Nephron progenitor cell (in vitro differentiated cells): ENCODE measurements around the gene RTCB.

ENCODE experiments used
- DNase-seq: peaks from one replicate; pipeline ENCODE4 v3.0.0; 2021
- H3K27ac Mint-ChIP-seq: 2 replicates; pipeline ENCODE4 v1.8.0; 2021; ENCODE audit warnings: mild to moderate bottlenecking, moderate library complexity, mixed read lengths
- H3K27me3 Mint-ChIP-seq: 2 replicates; pipeline ENCODE4 v1.8.0; 2021; ENCODE audit warnings: mild to moderate bottlenecking, low read depth, mixed read lengths; ENCODE audit not compliant: poor library complexity
- H3K36me3 Mint-ChIP-seq: 2 replicates; pipeline ENCODE4 v1.8.0; 2021; ENCODE audit warnings: low read depth, mixed read lengths
- H3K4me1 Mint-ChIP-seq: 2 replicates; pipeline ENCODE4 v1.8.0; 2021; ENCODE audit warnings: mixed read lengths
- H3K4me3 Mint-ChIP-seq: 2 replicates; pipeline ENCODE4 v1.8.0; 2021; ENCODE audit warnings: mild to moderate bottlenecking, moderate library complexity, mixed read lengths
- H3K9me3 Mint-ChIP-seq: 2 replicates; pipeline ENCODE4 v1.8.0; 2021; ENCODE audit warnings: mild to moderate bottlenecking, moderate library complexity, mixed read lengths
- TF ChIP-seq, protein P1 (sequence below): fragments of 200-600 bp; sonication (generic); IDR thresholded peaks from 2 replicates; pipeline ENCODE4 v1.5.0; 2021; ENCODE audit warnings: antibody characterized with exemption

Gene RTCB

DNA sequence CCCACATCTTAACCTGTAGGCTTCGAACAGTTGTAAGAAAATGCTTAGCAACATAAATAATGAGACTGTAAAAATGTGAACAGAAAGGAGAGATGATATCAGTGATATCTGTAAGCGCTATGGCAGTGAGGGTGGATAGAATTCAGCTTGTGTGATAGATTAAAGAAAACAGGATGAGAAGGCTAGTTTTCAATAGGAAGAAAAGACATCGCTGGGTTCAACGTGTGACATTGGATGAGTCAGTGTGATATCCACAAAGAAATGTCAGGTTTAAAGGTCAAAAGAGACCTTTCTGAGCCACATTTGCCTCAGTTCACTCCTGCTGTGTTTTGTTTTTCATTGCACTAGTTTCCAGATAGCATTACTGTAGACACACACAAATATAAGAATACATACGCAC lies 68.1 kb downstream of the RTCB start:
- no peak overlapping the region for H3K4me3 Mint-ChIP-seq
- H3K27me3 Mint-ChIP-seq: peaks cover 26% of the 10 kb centered on the region
- peaks cover 44% of the 10 kb centered on the region for H3K4me1 Mint-ChIP-seq
- H3K27ac Mint-ChIP-seq: no peak overlapping the region
- H3K9me3 Mint-ChIP-seq: peaks cover 4% of the 10 kb centered on the region
- H3K36me3 Mint-ChIP-seq: no peaks in the 10 kb centered on the region
- TF ChIP-seq, protein P1, sequence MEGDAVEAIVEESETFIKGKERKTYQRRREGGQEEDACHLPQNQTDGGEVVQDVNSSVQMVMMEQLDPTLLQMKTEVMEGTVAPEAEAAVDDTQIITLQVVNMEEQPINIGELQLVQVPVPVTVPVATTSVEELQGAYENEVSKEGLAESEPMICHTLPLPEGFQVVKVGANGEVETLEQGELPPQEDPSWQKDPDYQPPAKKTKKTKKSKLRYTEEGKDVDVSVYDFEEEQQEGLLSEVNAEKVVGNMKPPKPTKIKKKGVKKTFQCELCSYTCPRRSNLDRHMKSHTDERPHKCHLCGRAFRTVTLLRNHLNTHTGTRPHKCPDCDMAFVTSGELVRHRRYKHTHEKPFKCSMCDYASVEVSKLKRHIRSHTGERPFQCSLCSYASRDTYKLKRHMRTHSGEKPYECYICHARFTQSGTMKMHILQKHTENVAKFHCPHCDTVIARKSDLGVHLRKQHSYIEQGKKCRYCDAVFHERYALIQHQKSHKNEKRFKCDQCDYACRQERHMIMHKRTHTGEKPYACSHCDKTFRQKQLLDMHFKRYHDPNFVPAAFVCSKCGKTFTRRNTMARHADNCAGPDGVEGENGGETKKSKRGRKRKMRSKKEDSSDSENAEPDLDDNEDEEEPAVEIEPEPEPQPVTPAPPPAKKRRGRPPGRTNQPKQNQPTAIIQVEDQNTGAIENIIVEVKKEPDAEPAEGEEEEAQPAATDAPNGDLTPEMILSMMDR: no peak
- DNase-seq: no peak

DNA sequence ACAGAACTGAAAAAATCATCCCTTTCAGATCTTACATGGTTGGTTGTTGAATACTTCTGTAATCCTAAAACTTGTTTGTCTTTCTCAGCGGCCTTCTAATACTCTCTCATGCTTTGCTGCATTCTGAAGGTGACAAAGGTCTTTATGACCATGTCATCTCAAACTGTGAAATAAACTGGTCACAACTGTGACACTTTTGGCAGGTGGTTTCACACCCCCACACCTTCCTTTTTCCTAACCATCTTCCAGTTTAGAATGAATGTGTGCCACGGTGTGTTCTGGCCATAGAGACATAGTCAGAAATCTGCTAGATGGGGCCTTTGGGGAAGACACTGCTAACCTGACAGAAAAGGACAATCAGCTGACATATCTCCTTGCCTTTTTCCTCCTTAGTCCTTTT lies 69.1 kb downstream of the RTCB start:
- peaks cover 51% of the 10 kb centered on the region for H3K4me1 Mint-ChIP-seq
- peaks cover 4% of the 10 kb centered on the region for H3K9me3 Mint-ChIP-seq
- DNase-seq: no peak
- no peak overlapping the region for H3K27ac Mint-ChIP-seq
- TF ChIP-seq, protein P1: no peak
- H3K27me3 Mint-ChIP-seq: peaks cover 26% of the 10 kb centered on the region
- no peaks in the 10 kb centered on the region for H3K36me3 Mint-ChIP-seq
- H3K4me3 Mint-ChIP-seq: no peak overlapping the region

DNA sequence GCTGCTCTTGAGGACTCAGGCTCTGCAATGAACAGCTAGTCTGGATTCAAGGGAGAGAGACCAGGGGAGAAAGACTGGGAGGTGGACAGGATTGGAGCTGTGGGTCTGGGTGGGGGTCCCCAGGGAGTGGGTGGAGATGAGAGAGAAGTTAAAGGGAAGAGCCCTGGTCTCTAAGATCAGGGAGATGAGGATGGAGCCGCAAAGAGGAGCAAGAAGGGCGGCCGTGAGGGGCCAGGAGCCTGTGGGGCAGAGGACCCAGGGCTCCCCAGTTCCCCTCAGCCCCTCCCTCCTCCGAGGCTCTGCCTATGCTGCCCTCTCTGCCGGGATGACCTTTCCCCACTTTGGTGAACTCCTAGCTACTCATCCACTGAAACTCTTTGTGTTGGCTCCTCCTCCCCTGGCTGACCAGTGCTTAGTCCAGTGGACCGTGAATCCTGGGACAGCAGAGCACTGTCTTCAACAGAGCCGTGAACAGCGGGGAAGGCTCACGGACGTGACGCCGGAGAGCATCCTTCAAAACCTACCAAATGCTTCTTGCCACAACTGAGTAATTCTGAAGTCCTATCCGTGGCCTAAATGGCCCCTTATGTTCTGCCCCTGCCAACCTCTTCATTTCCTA lies 70.8 kb downstream of the RTCB start:
- Mint-ChIP-seq H3K4me3 (peak overlapping the region; percentile 33), H3K27me3 (peaks cover 30% of the 10 kb centered on the region), H3K27ac (peak overlapping the region; percentile 12), H3K4me1 (peaks cover 69% of the 10 kb centered on the region), H3K36me3 (no peaks in the 10 kb centered on the region), H3K9me3 (peaks cover 3% of the 10 kb centered on the region)
- TF ChIP-seq, protein P1: no peak
- DNase-seq: peak; percentile 57

GRCh38 chr22:32340411-32340810 lies 71.6 kb downstream of the RTCB start:
- Mint-ChIP-seq H3K36me3 (no peaks in the 10 kb centered on the region), H3K9me3 (no peaks in the 10 kb centered on the region), H3K4me3 (peak overlapping the region; percentile 12), H3K27me3 (peaks cover 31% of the 10 kb centered on the region), H3K4me1 (peaks cover 74% of the 10 kb centered on the region), H3K27ac (peak overlapping the region; percentile 30)
- TF ChIP-seq, protein P1: no peak
- no peak for DNase-seq

GRCh38 chr22:32339190-32340012 lies 72.6 kb downstream of the RTCB start:
- Mint-ChIP-seq H3K4me1 (peaks cover 84% of the 10 kb centered on the region), H3K27ac (no peak overlapping the region), H3K9me3 (no peaks in the 10 kb centered on the region), H3K27me3 (peaks cover 32% of the 10 kb centered on the region), H3K4me3 (peak overlapping the region; percentile 41), H3K36me3 (no peaks in the 10 kb centered on the region)
- no peak for DNase-seq
- TF ChIP-seq, protein P1: no peak
